SK-N-SH treated with all-trans-retinoic acid at 6 μM for 48 hours (cell line): ENCODE measurements around the gene DENND6A.

ENCODE experiments used
- ATAC-seq: fragments of 200-7000 bp; cut with Tn5 transposase; 3 replicates; pipeline ENCODE4 v1.9.1; 2020; ENCODE audit warnings: mild to moderate bottlenecking, moderate library complexity
- ARNTL ChIP-seq: fragments of 450-650 bp; formaldehyde crosslinking; IDR thresholded peaks from 2 replicates; pipeline ENCODE4 v1.5.0; 2020; ENCODE audit warnings: low read depth, mild to moderate bottlenecking, moderate library complexity, borderline replicate concordance
- CREB5 ChIP-seq: fragments of 250-450 bp; sonication (Bioruptor Pico); IDR thresholded peaks from 2 replicates; pipeline ENCODE4 v1.5.1; 2020; ENCODE audit warnings: low read depth, mild to moderate bottlenecking, moderate library complexity
- CSDC2 ChIP-seq: fragments of 250-450 bp; sonication (Bioruptor Pico); IDR thresholded peaks from 2 replicates; pipeline ENCODE4 v1.5.0; 2020; ENCODE audit warnings: mild to moderate bottlenecking, moderate library complexity
- CSRNP3 ChIP-seq: fragments of 250-450 bp; sonication (Bioruptor Pico); IDR thresholded peaks from 2 replicates; pipeline ENCODE4 v1.5.1; 2021; ENCODE audit warnings: mild to moderate bottlenecking, moderate library complexity
- ESRRG ChIP-seq: fragments of 250-450 bp; sonication (Bioruptor Pico); IDR thresholded peaks from 2 replicates; pipeline ENCODE4 v1.6.1; 2021; ENCODE audit warnings: mild to moderate bottlenecking
- GLIS3 ChIP-seq: fragments of 250-450 bp; sonication (Bioruptor Pico); IDR thresholded peaks from 2 replicates; pipeline ENCODE4 v1.5.0; 2020; ENCODE audit warnings: mild to moderate bottlenecking, moderate library complexity
- POU6F1 ChIP-seq: fragments of 250-450 bp; sonication (Bioruptor Pico); IDR thresholded peaks from 2 replicates; pipeline ENCODE4 v1.8.0; 2021; ENCODE audit warnings: low read depth, mild to moderate bottlenecking, moderate library complexity, borderline replicate concordance
- PPARA ChIP-seq: fragments of 250-450 bp; sonication (Bioruptor Pico); IDR thresholded peaks from 2 replicates; pipeline ENCODE4 v1.5.0; 2020; ENCODE audit warnings: mild to moderate bottlenecking, borderline replicate concordance
- RARB ChIP-seq: fragments of 250-450 bp; sonication (Bioruptor Pico); IDR thresholded peaks from 2 replicates; pipeline ENCODE4 v1.8.0; 2021; ENCODE audit warnings: mild to moderate bottlenecking, moderate library complexity
- SNAI2 ChIP-seq: fragments of 250-450 bp; sonication (Bioruptor Pico); IDR thresholded peaks from 2 replicates; pipeline ENCODE4 v1.5.0; 2020; ENCODE audit warnings: mild to moderate bottlenecking, moderate library complexity
- TCF4 ChIP-seq: fragments of 250-450 bp; sonication (Bioruptor Pico); IDR thresholded peaks from 2 replicates; pipeline ENCODE4 v1.8.0; 2021; ENCODE audit warnings: mild to moderate bottlenecking, moderate library complexity, borderline replicate concordance
- TOX ChIP-seq: fragments of 250-450 bp; sonication (Bioruptor Pico); IDR thresholded peaks from 2 replicates; pipeline ENCODE4 v1.8.0; 2021; ENCODE audit warnings: mild to moderate bottlenecking, moderate library complexity, borderline replicate concordance
- TSHZ2 ChIP-seq: fragments of 250-450 bp; sonication (Bioruptor Pico); IDR thresholded peaks from 2 replicates; pipeline ENCODE4 v1.5.0; 2020; ENCODE audit warnings: mild to moderate bottlenecking, moderate library complexity
- ZC3H10 ChIP-seq: fragments of 250-450 bp; sonication (Bioruptor Pico); IDR thresholded peaks from 2 replicates; pipeline ENCODE4 v1.5.1; 2021; ENCODE audit warnings: mild to moderate bottlenecking, moderate library complexity
- ZFP3 ChIP-seq: fragments of 250-450 bp; sonication (Bioruptor Pico); IDR thresholded peaks from 2 replicates; pipeline ENCODE4 v1.5.0; 2020; ENCODE audit warnings: mild to moderate bottlenecking, moderate library complexity
- ZNF565 ChIP-seq: fragments of 450-650 bp; formaldehyde crosslinking; conservative IDR thresholded peaks from 2 replicates; pipeline ENCODE4 v1.5.0; 2020; ENCODE audit warnings: low read depth, mild to moderate bottlenecking, moderate library complexity
- ZNF8 ChIP-seq: fragments of 450-650 bp; formaldehyde crosslinking; IDR thresholded peaks from 2 replicates; pipeline ENCODE4 v1.5.0; 2020; ENCODE audit warnings: mild to moderate bottlenecking, moderate library complexity

Gene DENND6A

GRCh38 chr3:57627976-57628375 is 64.9 kb downstream of the DENND6A start:
- no peak for ATAC-seq
- TF ChIP-seq PPARA: no peak

GRCh38 chr3:57624801-57625200 is 68.1 kb downstream of the DENND6A start:
- no peak for ATAC-seq
- TF ChIP-seq CREB5 (CRISPR knock-in tag) (no peak), ZNF565 (CRISPR knock-in tag) (no peak), ZNF8 (CRISPR knock-in tag) (no peak), ARNTL (CRISPR knock-in tag) (no peak), TOX (CRISPR knock-in tag) (no peak), PPARA (no peak)

GRCh38 chr3:57622362-57622761 is 70.5 kb downstream of the DENND6A start:
- no peak for ATAC-seq
- no peak for TF ChIP-seq ZNF8 (CRISPR knock-in tag)
- TF ChIP-seq SNAI2 (CRISPR knock-in tag): no peak
- TF ChIP-seq PPARA: no peak
- TF ChIP-seq TCF4 (CRISPR knock-in tag): no peak
- no peak for TF ChIP-seq ZFP3
- no peak for TF ChIP-seq ESRRG (CRISPR knock-in tag)
- TF ChIP-seq ARNTL (CRISPR knock-in tag): no peak
- TF ChIP-seq TSHZ2 (CRISPR knock-in tag): no peak
- no peak for TF ChIP-seq RARB (CRISPR knock-in tag)
- no peak for TF ChIP-seq GLIS3
- TF ChIP-seq CSRNP3 (CRISPR knock-in tag): no peak
- TF ChIP-seq ZC3H10 (CRISPR knock-in tag): no peak
- no peak for TF ChIP-seq POU6F1 (CRISPR knock-in tag)

- no peak for ATAC-seq
- no peak for TF ChIP-seq CSDC2 (CRISPR knock-in tag)
- no peak for TF ChIP-seq POU6F1 (CRISPR knock-in tag)
- no peak for TF ChIP-seq TSHZ2 (CRISPR knock-in tag)
- no peak for TF ChIP-seq RARB (CRISPR knock-in tag)
- peak; percentile 70 for TF ChIP-seq ZNF8 (CRISPR knock-in tag)
Observed at GRCh38 chr3:57617739-57618138, 75.1 kb downstream of the DENND6A start.
